ENCODE data around the gene FKBP5.
"Not testable (repeated sequence)": the region's sequence is repeated elsewhere in the genome, so short reads cannot be mapped to it uniquely, and the experiment has no call there.

The FKBP5 gene

GRCh38 chr6:35690006-35690405, 1.3 kb upstream of the FKBP5 start:
- DNase-seq = not testable (repeated sequence)

- DNase-seq = peak; percentile 49
Observed at GRCh38 chr6:35687658-35688604, 784 bp downstream of the FKBP5 start.

GRCh38 chr6:35686873-35687555, 1.7 kb downstream of the FKBP5 start:
- DNase-seq = no peak

- DNase-seq = no peak
Observed at GRCh38 chr6:35686436-35686835, 2.3 kb downstream of the FKBP5 start.

GRCh38 chr6:35683267-35683666, 5.4 kb downstream of the FKBP5 start:
- DNase-seq = no peak

GRCh38 chr6:35681298-35681697, 7.4 kb downstream of the FKBP5 start:
- no peak for DNase-seq

- no peak for DNase-seq
Observed at GRCh38 chr6:35679399-35679798, 9.3 kb downstream of the FKBP5 start.

- DNase-seq = no peak
Observed at GRCh38 chr6:35678814-35679213, 9.9 kb downstream of the FKBP5 start.

GRCh38 chr6:35678021-35678654, 10.6 kb downstream of the FKBP5 start:
- DNase-seq = no peak

GRCh38 chr6:35677456-35677855, 11.3 kb downstream of the FKBP5 start:
- DNase-seq = no peak

- no peak for DNase-seq
Observed at GRCh38 chr6:35675871-35676459, 12.8 kb downstream of the FKBP5 start.

GRCh38 chr6:35674594-35674993, 14.1 kb downstream of the FKBP5 start:
- DNase-seq = no peak

- DNase-seq = no peak
Observed at GRCh38 chr6:35673755-35674154, 15.0 kb downstream of the FKBP5 start.

GRCh38 chr6:35673284-35673666, 15.4 kb downstream of the FKBP5 start:
- DNase-seq = not testable (repeated sequence)

- DNase-seq = not testable (repeated sequence)
Observed at GRCh38 chr6:35670453-35670852, 18.3 kb downstream of the FKBP5 start.

- DNase-seq = no peak
Observed at GRCh38 chr6:35669451-35670045, 19.2 kb downstream of the FKBP5 start.

- DNase-seq = no peak
Observed at GRCh38 chr6:35668744-35669450, 19.8 kb downstream of the FKBP5 start.

- no peak for DNase-seq
Observed at GRCh38 chr6:35668096-35668495, 20.6 kb downstream of the FKBP5 start.

GRCh38 chr6:35665573-35665972, 23.1 kb downstream of the FKBP5 start:
- no peak for DNase-seq

- DNase-seq = no peak
Observed at GRCh38 chr6:35664945-35665344, 23.8 kb downstream of the FKBP5 start.

GRCh38 chr6:35663447-35664235, 25.1 kb downstream of the FKBP5 start:
- no peak for DNase-seq

All from activated gamma-delta T cell treated with Interleukin-2 at 50 U/mL for 16 hours (primary cell).